Spinal cord (tissue), 10 donors: ENCODE measurements around the gene HOXA10. TPM values are rescaled to one million over a fixed set of nuclear protein-coding genes. Genes with fewer than 3 reads are reported as not detected.

Source experiments
- DNase-seq, 6 donors: peaks; one replicate each; pipeline versions ENCODE4 v3.0.0 to v3.0.0-alpha.2; 2013 to 2015; ENCODE audit warnings: low spot score in 6 of 6, low read depth in 4 of 6
- H3K27ac ChIP-seq: one replicate; pipeline ENCODE4 v1.5.1; 2013; ENCODE audit warnings: low read depth, low read length, control low read depth
- H3K27me3 ChIP-seq: one replicate; pipeline ENCODE4 v1.6.1; 2013; ENCODE audit warnings: low read length; ENCODE audit not compliant: control insufficient read depth, insufficient read depth
- H3K36me3 ChIP-seq: one replicate; pipeline ENCODE4 v1.6.1; 2013; ENCODE audit warnings: low read length; ENCODE audit not compliant: control insufficient read depth, insufficient read depth
- H3K4me1 ChIP-seq: one replicate; pipeline ENCODE4 v1.6.1; 2013; ENCODE audit warnings: low read length; ENCODE audit not compliant: control insufficient read depth, insufficient read depth
- H3K4me3 ChIP-seq: one replicate; pipeline ENCODE4 v1.5.1; 2013; ENCODE audit warnings: low read depth, low read length, control low read depth
- H3K9me3 ChIP-seq: one replicate; pipeline ENCODE4 v1.6.1; 2013; ENCODE audit warnings: low read length; ENCODE audit not compliant: control insufficient read depth, insufficient read depth
- WGBS: methylation state at CpG from one replicate; pipeline ENCODE4 v1.1.5; 2013; ENCODE audit warnings: missing lambda C conversion rate; ENCODE audit not compliant: insufficient coverage; 5-methylcytosine and 5-hydroxymethylcytosine counted together
- polyA plus RNA-seq, 2 donors: library from polyadenylated mRNA; unstranded; fragments of 120-200 nt; gene quantifications; one replicate each; pipeline ENCODE4 v1.2.1, GENCODE V29; 2013; ENCODE audit not compliant: insufficient read length in 2 of 2
- total RNA-seq, 2 donors: library from RNA; depleted of rRNA in 1 of 2; stranded (reverse); fragments of 120-200 nt in 1 of 2; fragments of >200 nt in 1 of 2; gene quantifications; one replicate each; pipeline versions ENCODE4 v1.2.3 to v1.2.4, GENCODE V29; 2013 to 2014
- donor health status: healthy.

HOXA10 gene
- total and polyA plus RNA-seq, 4 donors: 0.22 to 14.0 (median 0.78) TPM

DNA sequence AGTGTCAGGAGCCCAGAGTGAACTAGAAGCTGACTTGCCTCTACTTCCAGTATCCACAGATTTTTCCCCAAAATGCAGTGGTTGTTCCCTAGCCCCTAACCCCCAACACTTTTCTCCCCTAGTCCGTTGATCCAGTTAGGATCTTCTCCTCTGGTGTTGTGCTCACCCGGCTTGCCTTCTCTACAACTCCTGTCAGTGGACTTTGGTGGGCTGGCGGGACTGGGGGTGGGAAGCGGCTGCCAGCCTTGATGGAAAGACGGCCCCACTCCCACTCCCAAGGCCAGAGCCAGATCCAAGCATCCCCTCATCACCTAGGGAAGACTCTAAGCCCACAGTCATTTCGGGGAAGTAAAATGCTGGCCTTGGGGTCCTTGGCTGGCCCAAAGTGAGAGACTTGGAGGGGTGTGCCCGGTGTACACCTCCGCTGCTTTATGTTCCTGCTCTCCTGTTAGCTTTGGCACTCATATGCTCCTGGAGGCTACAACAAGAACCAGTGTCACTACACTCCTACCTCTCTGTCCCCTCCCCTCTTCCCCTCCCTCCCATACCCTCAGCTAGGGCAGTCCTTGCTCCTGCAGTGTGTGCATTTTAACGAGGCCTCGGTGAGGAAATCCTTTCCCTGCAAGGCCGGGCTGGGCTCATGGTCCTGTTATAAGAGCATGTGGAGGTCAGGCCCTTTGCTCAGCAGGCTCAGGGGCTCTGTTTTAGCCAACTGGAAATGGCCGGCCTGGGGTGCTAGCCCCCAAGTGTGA is 930 bp upstream of the HOXA10 start:
- 49% methylated on average over 9 of the region's 12 CpGs for WGBS
- H3K36me3 ChIP-seq: peaks cover 12% of the 10 kb centered on the region
- peaks cover 64% of the 10 kb centered on the region for H3K4me1 ChIP-seq
- H3K27ac ChIP-seq: peak overlapping the region; percentile 85
- DNase-seq: no peak
- no peaks in the 10 kb centered on the region for H3K9me3 ChIP-seq
- H3K4me3 ChIP-seq: peak overlapping the region; percentile 4
- H3K27me3 ChIP-seq: peaks cover 90% of the 10 kb centered on the region

DNA sequence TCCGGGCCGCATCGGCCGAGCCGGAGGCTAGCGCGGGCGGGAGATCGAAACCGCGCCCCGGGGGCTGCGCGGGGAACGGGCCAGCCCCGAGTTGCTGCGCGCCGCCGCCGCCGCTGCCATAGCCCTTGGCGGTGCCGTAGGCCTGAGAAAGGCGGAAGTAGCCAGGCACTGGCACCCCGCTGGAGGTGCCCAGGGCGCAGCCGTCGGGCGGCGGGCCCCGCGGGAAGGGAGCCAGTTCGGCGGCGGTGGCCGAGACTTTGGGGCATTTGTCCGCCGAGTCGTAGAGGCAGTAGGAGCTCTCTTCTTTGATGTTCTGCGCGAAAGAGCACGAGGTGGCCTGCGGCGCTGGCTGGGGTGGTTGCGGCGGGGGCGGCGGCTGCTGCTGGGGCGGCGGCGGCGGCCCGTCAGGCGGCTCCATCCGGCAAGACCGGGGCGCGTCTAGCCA is 587 bp downstream of the HOXA10 start:
- Histone ChIP-seq H3K27ac (peak overlapping the region; percentile 99), H3K4me1 (peaks cover 68% of the 10 kb centered on the region), H3K4me3 (peak overlapping the region; percentile 63), H3K36me3 (peaks cover 17% of the 10 kb centered on the region), H3K9me3 (no peaks in the 10 kb centered on the region), H3K27me3 (peaks cover 85% of the 10 kb centered on the region)
- no peak for DNase-seq
- WGBS: under 1% methylated on average over 59 of the region's 59 CpGs

DNA sequence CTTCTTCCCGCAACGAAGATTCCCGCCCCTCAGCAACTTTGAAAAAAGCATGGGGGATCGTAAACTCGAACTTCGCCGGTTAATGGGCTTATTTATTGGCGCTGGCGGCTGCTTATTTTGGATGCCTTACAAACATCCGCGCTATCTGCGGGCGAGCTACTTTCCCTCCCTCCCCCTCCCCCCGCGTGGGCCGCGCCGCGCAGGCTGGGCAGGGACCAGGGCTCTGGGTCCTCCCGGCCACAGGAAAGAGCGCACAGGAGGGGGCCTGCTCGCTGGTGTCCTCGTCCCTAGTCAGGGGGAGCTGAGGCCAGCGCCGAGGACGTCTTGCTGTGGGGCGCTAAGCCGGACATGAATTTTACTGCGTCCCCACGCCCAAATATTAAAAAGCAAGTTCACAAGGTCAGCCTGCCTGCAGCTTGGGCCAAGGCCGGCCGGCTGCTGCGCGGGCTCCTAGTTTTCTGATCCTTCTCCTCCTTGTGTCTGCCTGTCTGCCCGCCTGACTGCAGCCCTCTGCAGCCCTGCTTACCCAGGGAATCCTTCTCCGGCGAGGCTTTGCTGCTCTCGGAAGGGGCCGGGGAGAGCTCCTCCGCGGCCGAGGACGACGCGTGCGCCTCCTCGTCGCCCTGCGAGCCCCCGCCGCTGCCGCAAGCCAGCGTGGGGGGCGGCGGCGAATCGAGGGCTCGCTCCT is 1.2 kb downstream of the HOXA10 start:
- H3K4me3 ChIP-seq: peak overlapping the region; percentile 63
- no peaks in the 10 kb centered on the region for H3K9me3 ChIP-seq
- WGBS: 1% methylated on average over 58 of the region's 58 CpGs
- H3K36me3 ChIP-seq: peaks cover 17% of the 10 kb centered on the region
- peak in 1 of 6 donors; percentile 72 for DNase-seq
- H3K4me1 ChIP-seq: peaks cover 74% of the 10 kb centered on the region
- H3K27ac ChIP-seq: peak overlapping the region; percentile 99
- H3K27me3 ChIP-seq: peaks cover 79% of the 10 kb centered on the region

DNA sequence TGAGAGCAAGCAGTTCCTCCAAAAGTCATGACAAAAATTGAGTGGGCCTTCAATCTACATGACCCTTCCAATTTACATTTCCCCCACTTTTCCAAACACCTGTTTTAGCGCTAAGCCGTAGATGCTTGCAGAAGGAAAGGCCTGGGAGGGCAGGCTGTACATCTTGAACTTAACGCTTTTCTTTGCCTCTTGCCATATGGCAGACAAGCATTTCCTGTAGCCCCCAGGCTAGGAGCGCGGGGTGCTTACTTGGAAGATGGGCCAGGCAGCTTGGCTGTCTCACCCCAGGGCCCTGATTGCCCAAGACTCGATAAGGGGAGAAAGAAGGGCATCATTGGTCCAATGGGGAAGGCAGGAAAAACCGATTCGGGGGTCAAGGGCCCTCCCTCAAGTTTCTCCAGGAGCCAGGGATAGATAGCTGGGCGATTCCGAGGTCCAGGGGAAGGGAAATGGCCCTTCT is 1.8 kb downstream of the HOXA10 start:
- 13% methylated on average over 10 of the region's 10 CpGs for WGBS

DNA sequence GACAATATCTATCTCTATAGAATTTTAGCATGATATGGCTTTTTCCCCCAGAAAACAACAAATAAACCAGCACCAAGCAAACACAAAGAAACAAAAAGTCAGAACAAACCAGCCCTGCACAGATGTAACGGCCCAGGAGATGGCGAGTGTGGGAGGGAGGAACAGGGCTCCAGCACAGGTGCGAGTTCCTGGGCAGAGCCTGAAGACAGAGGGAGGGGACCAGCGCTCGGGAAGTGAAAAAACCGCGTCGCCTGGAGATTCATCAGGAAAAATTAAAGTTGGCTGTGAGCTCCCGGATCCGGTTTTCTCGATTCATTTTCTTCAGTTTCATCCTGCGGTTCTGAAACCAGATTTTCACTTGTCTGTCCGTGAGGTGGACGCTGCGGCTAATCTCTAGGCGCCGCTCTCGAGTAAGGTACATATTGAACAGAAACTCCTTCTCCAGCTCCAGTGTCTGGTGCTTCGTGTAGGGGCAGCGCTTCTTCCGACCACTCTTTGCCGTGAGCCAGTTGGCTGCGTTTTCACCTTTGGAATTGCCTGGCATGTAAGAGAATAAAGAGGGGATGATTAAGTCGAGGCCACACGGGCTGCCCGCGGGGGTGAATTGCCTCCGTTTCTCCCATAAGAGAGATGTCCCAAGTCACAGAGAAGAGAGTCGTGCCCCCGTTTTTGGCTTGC is 2.3 kb downstream of the HOXA10 start:
- H3K36me3 ChIP-seq: peaks cover 17% of the 10 kb centered on the region
- H3K27me3 ChIP-seq: peaks cover 79% of the 10 kb centered on the region
- peaks cover 71% of the 10 kb centered on the region for H3K4me1 ChIP-seq
- H3K9me3 ChIP-seq: no peaks in the 10 kb centered on the region
- no peak for DNase-seq
- H3K4me3 ChIP-seq: peak overlapping the region; percentile 63
- H3K27ac ChIP-seq: peak overlapping the region; percentile 99
- 16% methylated on average over 30 of the region's 30 CpGs for WGBS

More for the DNA sequence above, 1.8 kb downstream of the HOXA10 start:
- peaks cover 79% of the 10 kb centered on the region for H3K27me3 ChIP-seq
- no peak for DNase-seq
- H3K27ac ChIP-seq: peak overlapping the region; percentile 99
- peaks cover 17% of the 10 kb centered on the region for H3K36me3 ChIP-seq
- H3K4me3 ChIP-seq: peak overlapping the region; percentile 63
- H3K9me3 ChIP-seq: no peaks in the 10 kb centered on the region
- H3K4me1 ChIP-seq: peaks cover 72% of the 10 kb centered on the region

DNA sequence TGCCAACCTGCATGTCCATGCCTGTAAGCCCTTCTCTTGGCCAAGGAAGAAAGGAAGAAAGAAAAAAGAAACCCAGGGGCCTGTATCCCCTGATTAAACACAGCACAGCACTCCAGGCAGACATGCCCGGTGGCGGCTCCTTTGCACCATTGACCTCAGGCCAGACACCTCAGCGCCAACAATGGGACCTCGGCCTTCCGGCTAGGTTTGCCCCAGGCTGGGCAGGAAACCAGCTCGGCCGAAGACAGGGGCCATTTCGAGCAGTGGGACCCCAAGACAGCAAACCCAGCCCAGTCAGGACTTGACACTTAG is 2.8 kb downstream of the HOXA10 start:
- no peaks in the 10 kb centered on the region for H3K9me3 ChIP-seq
- no peak for DNase-seq
- H3K27ac ChIP-seq: peak overlapping the region; percentile 99
- peak overlapping the region; percentile 63 for H3K4me3 ChIP-seq
- WGBS: 11% methylated on average over 8 of the region's 8 CpGs
- H3K27me3 ChIP-seq: peaks cover 79% of the 10 kb centered on the region
- H3K36me3 ChIP-seq: peaks cover 17% of the 10 kb centered on the region
- H3K4me1 ChIP-seq: peaks cover 72% of the 10 kb centered on the region

DNA sequence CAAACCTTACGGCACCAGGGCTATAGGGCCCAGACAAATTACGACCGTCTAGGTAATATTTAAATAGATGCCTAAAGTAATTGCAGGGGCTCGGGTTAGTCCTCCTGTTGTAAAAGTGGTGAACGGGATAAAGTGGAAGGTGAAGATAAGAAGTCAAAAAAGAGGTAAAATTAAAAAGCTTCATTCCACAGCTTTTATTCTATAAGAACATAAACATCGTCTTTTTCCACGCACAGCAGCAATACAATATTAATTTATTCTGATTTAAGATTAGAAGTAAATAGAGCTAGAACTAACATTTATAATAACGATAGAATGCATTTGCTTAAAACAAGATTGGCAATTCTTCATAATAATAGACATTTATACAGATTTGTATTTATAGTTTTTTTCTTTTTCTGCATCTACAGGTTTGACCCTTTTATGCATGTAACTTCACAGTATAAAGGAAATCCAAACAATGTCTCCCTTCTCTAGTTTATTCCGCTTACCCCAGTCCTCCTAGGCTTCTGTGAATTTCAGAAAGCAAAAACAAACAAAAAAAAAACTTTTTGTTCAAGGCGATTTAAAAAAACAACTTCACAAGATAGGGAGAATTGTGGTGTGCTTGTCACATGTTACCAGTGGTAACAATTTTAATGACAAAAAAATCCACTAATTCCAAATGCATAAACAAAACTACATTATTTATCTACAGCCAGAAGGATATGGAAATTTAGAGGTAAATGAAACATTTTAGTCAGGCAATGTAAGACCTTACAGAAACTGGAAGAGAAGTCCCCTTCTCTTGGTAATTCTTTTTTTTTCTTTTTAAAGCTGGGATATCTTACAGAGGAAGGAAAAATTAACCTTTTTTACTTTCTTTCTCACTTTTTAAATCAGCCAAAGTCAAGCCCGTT is 3.4 kb downstream of the HOXA10 start:
- Histone ChIP-seq H3K27me3 (peaks cover 79% of the 10 kb centered on the region), H3K4me1 (peaks cover 72% of the 10 kb centered on the region), H3K9me3 (no peaks in the 10 kb centered on the region), H3K4me3 (peak overlapping the region; percentile 63), H3K27ac (peak overlapping the region; percentile 99), H3K36me3 (peaks cover 17% of the 10 kb centered on the region)
- peak in 1 of 6 donors; percentile 75 for DNase-seq
- WGBS: 11% methylated on average over 3 of the region's 11 CpGs

DNA sequence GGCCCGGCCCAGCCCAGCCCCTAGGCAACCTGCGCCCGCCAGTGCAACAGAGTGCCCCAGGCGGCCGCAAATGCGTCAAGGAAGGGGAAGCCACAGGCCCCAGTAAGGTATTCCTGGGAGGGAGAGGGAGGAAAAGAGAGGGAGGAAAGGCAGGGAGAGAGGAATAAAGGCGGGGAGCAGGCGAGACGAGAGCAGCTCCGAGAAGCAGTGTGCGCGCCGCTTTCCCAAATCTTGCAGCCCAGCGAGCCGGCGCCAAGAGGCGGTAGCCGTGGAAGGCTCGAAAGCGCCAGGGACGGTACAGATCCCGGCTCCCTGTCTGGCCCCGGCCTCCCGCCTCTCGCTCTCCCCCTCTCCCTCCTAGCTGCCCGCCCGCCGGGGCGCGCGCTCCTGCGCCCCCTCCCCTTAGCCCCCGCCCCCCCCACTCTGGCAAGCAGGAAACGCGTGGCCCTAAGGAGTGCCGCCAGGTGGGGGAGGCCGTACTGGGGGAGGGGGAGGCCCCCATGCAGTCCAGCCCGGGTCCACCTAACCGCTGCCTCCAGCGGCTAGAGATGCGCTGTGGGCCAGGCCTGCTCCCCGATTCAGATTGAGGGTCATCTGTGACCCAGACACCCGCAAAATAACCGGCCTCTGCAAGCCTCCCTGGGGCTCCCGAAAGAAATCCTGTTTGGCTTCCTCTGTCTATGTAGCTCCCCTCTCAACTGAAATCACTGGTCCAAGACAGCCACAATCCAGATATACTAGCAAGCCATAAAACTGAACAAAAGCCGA is 4.3 kb downstream of the HOXA10 start:
- DNase-seq: no peak
- peaks cover 21% of the 10 kb centered on the region for H3K36me3 ChIP-seq
- H3K9me3 ChIP-seq: no peaks in the 10 kb centered on the region
- peak overlapping the region; percentile 99 for H3K27ac ChIP-seq
- H3K4me3 ChIP-seq: peak overlapping the region; percentile 63
- H3K4me1 ChIP-seq: peaks cover 72% of the 10 kb centered on the region
- H3K27me3 ChIP-seq: peaks cover 79% of the 10 kb centered on the region
- 2% methylated on average over 33 of the region's 46 CpGs for WGBS
